ENCODE data around the gene ANKZF1. TPM values are rescaled to one million over a fixed set of nuclear protein-coding genes. Genes with fewer than 3 reads are reported as not detected.
"Not testable (repeated sequence)": the region's sequence is repeated elsewhere in the genome, so short reads cannot be mapped to it uniquely, and the experiment has no call there.

The ANKZF1 gene
- total and polyA plus RNA-seq, 3 experiments from 2014 or later = 32.5 to 76.0 (median 72.4) TPM

GRCh38 chr2:219186754-219187456 is 42.7 kb upstream of the ANKZF1 start:
- H3K27me3 Mint-ChIP-seq = no peaks in the 10 kb centered on the region
- Histone ChIP-seq H3K4me3 (ENCODE audit: low read length) (no peak overlapping the region), H3K27ac (ENCODE audit: low read depth, low read length) (no peak overlapping the region), H3K4me1 (ENCODE audit: insufficient read depth, low read length) (peaks cover 5% of the 10 kb centered on the region), H3K27me3 (ENCODE audit: insufficient read depth, low read length, poor library complexity, severe bottlenecking) (no peaks in the 10 kb centered on the region), H3K36me3 (ENCODE audit: insufficient read depth, low read length) (peaks cover 21% of the 10 kb centered on the region), H3K9me3 (ENCODE audit: low read length) (no peaks in the 10 kb centered on the region)
- H3K27ac Mint-ChIP-seq = peak overlapping the region in 7 of 8 donors; percentile 4 to 79 (median 56)
- no peak for DNase-seq
- ChIA-PET POLR2A (interaction anchor here (0.6 kb wide), 1 partner anchor 98 kb away, joined by 3 read pairs; no protein-coding TSS in a partner anchor), CTCF (interaction anchor here (1.4 kb wide), 1 partner anchor 8 kb away, joined by 3 read pairs; no protein-coding TSS in a partner anchor)
- H3K4me1 Mint-ChIP-seq = peaks cover 11 to 17% (median 15%) of the 10 kb centered on the region in 3 donors
- H3K36me3 Mint-ChIP-seq = peaks cover 0 to 42% (median 3%) of the 10 kb centered on the region in 3 donors
- no peak overlapping the region for H3K4me3 Mint-ChIP-seq
- H3K9me3 Mint-ChIP-seq = no peaks in the 10 kb centered on the region

GRCh38 chr2:219197388-219197787 is 32.2 kb upstream of the ANKZF1 start:
- H3K9me3 ChIP-seq (ENCODE audit: low read length) = no peaks in the 10 kb centered on the region
- H3K27ac ChIP-seq (ENCODE audit: low read depth, low read length) = no peak overlapping the region
- Mint-ChIP-seq H3K36me3 (no peaks in the 10 kb centered on the region), H3K27me3 (no peaks in the 10 kb centered on the region), H3K4me1 (peaks cover 18 to 24% (median 19%) of the 10 kb centered on the region in 3 donors), H3K9me3 (peaks cover 0 to 5% (median 0%) of the 10 kb centered on the region in 5 donors), H3K27ac (no peak overlapping the region), H3K4me3 (no peak overlapping the region)
- H3K4me1 ChIP-seq (ENCODE audit: insufficient read depth, low read length) = peaks cover 8% of the 10 kb centered on the region
- CTCF ChIA-PET = interaction anchor here (0.9 to 4.4 kb wide), 4 partner anchors 16 to 98 kb away, joined by 3 to 17 read pairs (median 4); no protein-coding TSS in a partner anchor
- H3K36me3 ChIP-seq (ENCODE audit: insufficient read depth, low read length) = no peaks in the 10 kb centered on the region
- no peak overlapping the region for H3K4me3 ChIP-seq (ENCODE audit: low read length)
- POLR2A ChIA-PET = interaction anchor here (0.8 kb wide), 1 partner anchor 9 kb away, joined by 4 read pairs; the partner anchor contains the start of gene ZFAND2B
- H3K27me3 ChIP-seq (ENCODE audit: insufficient read depth, low read length, poor library complexity, severe bottlenecking) = no peaks in the 10 kb centered on the region
- no peak for DNase-seq

DNA sequence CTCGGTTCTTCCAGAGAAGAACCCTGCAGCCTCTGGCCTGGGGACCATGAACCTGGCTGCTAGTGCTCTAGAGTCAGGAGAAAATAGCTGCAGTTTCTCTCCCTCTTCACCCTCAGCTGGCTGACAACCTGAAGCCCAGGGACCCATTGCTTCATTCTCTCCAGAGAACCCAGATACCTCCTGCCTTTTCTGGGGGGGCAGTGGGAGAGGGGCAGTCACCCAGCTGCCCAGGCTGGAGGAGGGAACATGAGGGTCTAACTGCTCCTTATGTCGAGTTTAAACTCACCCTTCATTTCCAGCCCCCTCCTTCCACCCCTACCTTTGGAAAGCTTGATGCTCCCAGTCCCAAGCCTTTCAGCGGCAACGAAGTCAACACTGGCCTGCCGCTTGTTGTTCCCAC is 30.6 kb upstream of the ANKZF1 start:
- Histone ChIP-seq H3K4me1 (ENCODE audit: insufficient read depth, low read length) (peaks cover 8% of the 10 kb centered on the region), H3K36me3 (ENCODE audit: insufficient read depth, low read length) (no peaks in the 10 kb centered on the region), H3K9me3 (ENCODE audit: low read length) (no peaks in the 10 kb centered on the region), H3K4me3 (ENCODE audit: low read length) (no peak overlapping the region), H3K27ac (ENCODE audit: low read depth, low read length) (no peak overlapping the region), H3K27me3 (ENCODE audit: insufficient read depth, low read length, poor library complexity, severe bottlenecking) (no peaks in the 10 kb centered on the region)
- Mint-ChIP-seq H3K27ac (peak overlapping the region in 2 of 8 donors; percentile 5 to 50), H3K4me3 (peak overlapping the region in 1 of 7 donors; percentile 12), H3K4me1 (peaks cover 18 to 24% (median 19%) of the 10 kb centered on the region in 3 donors), H3K9me3 (peaks cover 0 to 5% (median 0%) of the 10 kb centered on the region in 5 donors), H3K27me3 (no peaks in the 10 kb centered on the region), H3K36me3 (no peaks in the 10 kb centered on the region)
- DNase-seq = no peak
- ChIA-PET POLR2A (interaction anchor here (0.6 kb wide), 2 partner anchors 60 to 189 kb away, joined by 3 to 5 read pairs; partner anchors contain the start of gene DNPEP), CTCF (interaction anchor here (1.1 to 4.4 kb wide), 4 partner anchors 9 to 17 kb away, joined by 3 to 17 read pairs (median 8); no protein-coding TSS in a partner anchor)

- peaks cover 8% of the 10 kb centered on the region for H3K4me1 ChIP-seq (ENCODE audit: insufficient read depth, low read length)
- H3K27ac ChIP-seq (ENCODE audit: low read depth, low read length) = no peak overlapping the region
- POLR2A ChIA-PET = interaction anchor here (0.6 to 2.1 kb wide), 5 partner anchors 17 to 188 kb away, joined by 3 to 20 read pairs (median 5); partner anchors contain the start of genes CNPPD1, DNAJB2 and DNPEP
- no peak overlapping the region for H3K4me3 ChIP-seq (ENCODE audit: low read length)
- peaks cover 0 to 5% (median 0%) of the 10 kb centered on the region in 5 donors for H3K9me3 Mint-ChIP-seq
- H3K27me3 Mint-ChIP-seq = no peaks in the 10 kb centered on the region
- peak overlapping the region in 6 of 7 donors; percentile 12 to 90 (median 34) for H3K4me3 Mint-ChIP-seq
- H3K36me3 ChIP-seq (ENCODE audit: insufficient read depth, low read length) = no peaks in the 10 kb centered on the region
- peak overlapping the region in 5 of 8 donors; percentile 2 to 61 (median 44) for H3K27ac Mint-ChIP-seq
- H3K9me3 ChIP-seq (ENCODE audit: low read length) = no peaks in the 10 kb centered on the region
- H3K4me1 Mint-ChIP-seq = peaks cover 18 to 24% (median 19%) of the 10 kb centered on the region in 3 donors
- no peaks in the 10 kb centered on the region for H3K27me3 ChIP-seq (ENCODE audit: insufficient read depth, low read length, poor library complexity, severe bottlenecking)
- no peaks in the 10 kb centered on the region for H3K36me3 Mint-ChIP-seq
- CTCF ChIA-PET = interaction anchor here (1.1 to 4.4 kb wide), 6 partner anchors 10 to 95 kb away, joined by 3 to 17 read pairs (median 8); no protein-coding TSS in a partner anchor
- DNase-seq = no peak
These were observed 30.0 kb upstream of the ANKZF1 start for GRCh38 chr2:219199470-219200211.

- Mint-ChIP-seq H3K4me3 (peak overlapping the region; percentile 79 to 94 (median 90)), H3K27ac (peak overlapping the region; percentile 82 to 97 (median 94)), H3K4me1 (peaks cover 19 to 24% (median 19%) of the 10 kb centered on the region in 3 donors)
- H3K4me3 ChIP-seq (ENCODE audit: low read length) = peak overlapping the region; percentile 22
- H3K9me3 ChIP-seq (ENCODE audit: low read length); H3K36me3 Mint-ChIP-seq; H3K27me3 Mint-ChIP-seq; H3K36me3 ChIP-seq (ENCODE audit: insufficient read depth, low read length); H3K27me3 ChIP-seq (ENCODE audit: insufficient read depth, low read length, poor library complexity, severe bottlenecking); H3K9me3 Mint-ChIP-seq; H3K27ac ChIP-seq (ENCODE audit: low read depth, low read length); H3K4me1 ChIP-seq (ENCODE audit: insufficient read depth, low read length): not testable (repeated sequence)
- DNase-seq = peak in 4 of 5 donors; percentile 35 to 65 (median 60)
- ChIA-PET CTCF (interaction anchor here (0.8 to 4.4 kb wide), 11 partner anchors 9 to 94 kb away, joined by 3 to 17 read pairs (median 5); partner anchors contain the start of genes CNPPD1, GLB1L and STK16), POLR2A (interaction anchor here (0.5 to 2.1 kb wide), 6 partner anchors 8 to 78 kb away, joined by 3 to 20 read pairs (median 4); partner anchors contain the start of genes CNPPD1 and DNAJB2)
These were observed 28.9 kb upstream of the ANKZF1 start for GRCh38 chr2:219200502-219201326.

DNA sequence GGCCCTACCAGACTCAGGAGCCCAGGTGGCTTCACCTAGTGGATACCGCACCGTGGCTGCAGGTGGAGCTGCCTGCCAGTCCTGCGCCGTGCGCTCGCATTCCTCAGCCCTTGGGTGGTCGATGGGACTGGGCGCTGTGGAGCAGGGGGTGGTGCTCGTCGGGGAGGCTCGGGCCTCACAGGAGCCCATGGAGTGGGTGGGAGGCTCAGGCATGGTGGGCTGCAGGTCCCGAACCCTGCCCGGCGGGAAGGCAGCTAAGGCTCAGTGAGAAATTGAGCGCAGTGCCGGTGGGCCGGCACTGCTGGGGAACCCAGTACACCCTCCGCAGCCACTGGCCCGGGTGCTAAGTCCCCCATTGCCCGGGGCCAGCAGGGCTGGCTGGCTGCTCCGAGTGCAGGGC is 28.3 kb upstream of the ANKZF1 start:
- H3K4me1 ChIP-seq (ENCODE audit: insufficient read depth, low read length) = peaks cover 14% of the 10 kb centered on the region
- not testable (repeated sequence) for H3K9me3 Mint-ChIP-seq; H3K9me3 ChIP-seq (ENCODE audit: low read length); DNase-seq; H3K4me3 ChIP-seq (ENCODE audit: low read length); H3K27ac ChIP-seq (ENCODE audit: low read depth, low read length); H3K27me3 ChIP-seq (ENCODE audit: insufficient read depth, low read length, poor library complexity, severe bottlenecking); H3K36me3 Mint-ChIP-seq; H3K36me3 ChIP-seq (ENCODE audit: insufficient read depth, low read length); H3K27me3 Mint-ChIP-seq
- ChIA-PET CTCF (interaction anchor here (0.8 to 4.4 kb wide), 11 partner anchors 10 to 93 kb away, joined by 3 to 17 read pairs (median 5); partner anchors contain the start of genes CNPPD1, GLB1L and STK16), POLR2A (interaction anchor here (1.8 to 2.1 kb wide), 2 partner anchors 18 to 25 kb away, joined by 6 to 20 read pairs; partner anchors contain the start of gene CNPPD1)
- peak overlapping the region in 1 of 7 donors; percentile 79 for H3K4me3 Mint-ChIP-seq
- H3K4me1 Mint-ChIP-seq = peaks cover 24 to 29% (median 24%) of the 10 kb centered on the region in 3 donors
- H3K27ac Mint-ChIP-seq = peak overlapping the region in 2 of 8 donors; percentile 82 to 97
